Measurements from ENCODE around the gene RAB11A. TPM values are rescaled to one million over a fixed set of nuclear protein-coding genes. Genes with fewer than 3 reads are reported as not detected.

The RAB11A gene
- total and polyA plus RNA-seq, 2 donors (not counting 3 experiments of a cell fraction or from before 2014, with no cell fraction given), result 239 to 250 TPM

DNA sequence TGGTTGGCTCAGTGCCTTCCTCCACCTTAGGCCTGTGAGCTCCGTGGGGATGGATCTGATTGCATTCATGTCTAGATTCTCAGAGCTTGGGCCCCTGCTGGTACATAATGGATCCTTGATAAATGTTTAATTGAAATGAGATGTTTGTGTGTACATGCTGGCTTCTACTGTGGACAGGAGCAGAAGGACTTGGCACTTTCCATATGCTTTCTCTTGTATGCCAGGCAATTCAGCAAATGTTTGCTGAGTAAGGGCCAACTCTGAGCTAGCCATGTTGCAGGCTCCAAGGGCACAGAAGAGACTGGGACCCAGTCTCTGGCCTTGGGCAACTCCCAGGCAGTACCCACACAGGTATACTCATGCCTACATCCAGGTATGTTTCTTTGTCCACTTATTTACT is 67.0 kb downstream of the RAB11A start:
- Histone ChIP-seq H3K36me3 (ENCODE audit: control insufficient read depth in 2 of 2, extremely low read depth in 1 of 2, insufficient read depth in 2 of 2, low read length in 2 of 2) (no peaks in the 10 kb centered on the region), H2AFZ (ENCODE audit: low read depth, low read length) (no peak overlapping the region), H3K4me1 (ENCODE audit: control insufficient read depth, extremely low read depth, insufficient read depth, low read length) (peaks cover 16% of the 10 kb centered on the region), H3K79me2 (ENCODE audit: control insufficient read depth, insufficient read depth, low read length) (no peaks in the 10 kb centered on the region), H3K27me3 (ENCODE audit: control insufficient read depth in 2 of 2, insufficient read depth in 2 of 2, low read length in 2 of 2) (no peaks in the 10 kb centered on the region), H3K4me2 (ENCODE audit: insufficient read depth, low read length) (no peak overlapping the region), H3K27ac (ENCODE audit: insufficient read depth, low read depth, low read length) (no peak overlapping the region), H4K20me1 (replicated peaks; ENCODE audit: control insufficient read depth, extremely low read depth, insufficient read depth, low read length) (no peaks in the 10 kb centered on the region), H3K9me3 (replicated peaks; ENCODE audit: control insufficient read depth, insufficient read depth, low read length) (no peaks in the 10 kb centered on the region), H3K9ac (replicated peaks; ENCODE audit: extremely low read depth, insufficient read depth, low read length) (no peak overlapping the region), H3K4me3 (replicated peaks in 1 of 3; ENCODE audit: insufficient read depth in 1 of 3, low read depth in 1 of 3, low read length in 3 of 3) (no peak overlapping the region), H3K9me1 (replicated peaks; ENCODE audit: control insufficient read depth, extremely low read depth, insufficient read depth, low read length) (no peaks in the 10 kb centered on the region)
- dilution Hi-C loops (cut with MboI; ENCODE audit: extremely low pct_ligation_motif_present, low sequenced_read_pairs) (no loop called here), intact Hi-C loops (cut with micrococcal nuclease) (no loop called here)
- ChIA-PET POLR2A (no interaction called here), CTCF (no interaction called here)
- DNase-seq (ENCODE audit: low read depth, low spot score), result no peak
- no TSS peak for BruUV-seq (replicated peaks)
- TF ChIP-seq POLR2AphosphoS5 (IDR thresholded peaks at IDR 0.05; ENCODE audit: insufficient read depth, low read depth, low read length) (no peak), MYC (IDR thresholded peaks at IDR 0.05; ENCODE audit: low read depth, low read length) (no peak), JUN (IDR thresholded peaks at IDR 0.05; ENCODE audit: borderline replicate concordance, insufficient read depth, insufficient read length, low read depth) (no peak), POLR2A (IDR thresholded peaks at IDR 0.05; ENCODE audit: low read depth, low read length) (no peak), GATA2 (IDR thresholded peaks at IDR 0.05; ENCODE audit: insufficient read depth, insufficient read length, low read depth, low read length) (no peak)
- no peak for FAIRE-seq

DNA sequence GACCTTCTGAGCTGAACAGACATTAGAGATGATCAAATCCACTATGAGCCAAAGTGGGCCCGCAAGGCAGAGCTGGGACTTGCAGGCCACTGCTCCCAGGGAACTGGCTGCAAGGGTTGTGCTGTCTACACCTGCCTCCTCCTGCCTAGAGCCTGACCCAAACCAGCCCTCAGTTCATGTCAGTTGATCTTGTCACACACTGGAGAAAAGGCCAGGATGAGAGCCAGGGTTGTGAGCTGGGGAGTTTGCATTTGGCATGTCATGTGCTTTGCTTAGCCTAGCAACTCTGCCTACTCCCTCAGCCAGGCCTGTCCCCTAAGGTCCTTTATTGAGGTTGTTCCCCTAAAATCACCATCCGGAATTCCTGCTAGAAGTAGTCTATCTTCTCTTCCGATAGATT is 67.8 kb downstream of the RAB11A start:
- no peak for DNase-seq (ENCODE audit: low read depth, low spot score)
- Histone ChIP-seq H2AFZ (ENCODE audit: low read depth, low read length) (no peak overlapping the region), H3K27me3 (ENCODE audit: control insufficient read depth in 2 of 2, insufficient read depth in 2 of 2, low read length in 2 of 2) (no peaks in the 10 kb centered on the region), H3K4me2 (ENCODE audit: insufficient read depth, low read length) (no peak overlapping the region), H3K9me1 (replicated peaks; ENCODE audit: control insufficient read depth, extremely low read depth, insufficient read depth, low read length) (no peaks in the 10 kb centered on the region), H3K4me1 (ENCODE audit: control insufficient read depth, extremely low read depth, insufficient read depth, low read length) (peaks cover 16% of the 10 kb centered on the region), H3K27ac (ENCODE audit: insufficient read depth, low read depth, low read length) (no peak overlapping the region), H3K79me2 (ENCODE audit: control insufficient read depth, insufficient read depth, low read length) (no peaks in the 10 kb centered on the region), H3K36me3 (ENCODE audit: control insufficient read depth in 2 of 2, extremely low read depth in 1 of 2, insufficient read depth in 2 of 2, low read length in 2 of 2) (no peaks in the 10 kb centered on the region), H4K20me1 (replicated peaks; ENCODE audit: control insufficient read depth, extremely low read depth, insufficient read depth, low read length) (no peaks in the 10 kb centered on the region), H3K9me3 (replicated peaks; ENCODE audit: control insufficient read depth, insufficient read depth, low read length) (no peaks in the 10 kb centered on the region), H3K9ac (replicated peaks; ENCODE audit: extremely low read depth, insufficient read depth, low read length) (no peak overlapping the region), H3K4me3 (replicated peaks in 1 of 3; ENCODE audit: insufficient read depth in 1 of 3, low read depth in 1 of 3, low read length in 3 of 3) (no peak overlapping the region)
- intact Hi-C loops (cut with micrococcal nuclease) (no loop called here), dilution Hi-C loops (cut with MboI; ENCODE audit: extremely low pct_ligation_motif_present, low sequenced_read_pairs) (no loop called here)
- POLR2A ChIA-PET, result no interaction called here
- no peak for FAIRE-seq
- BruUV-seq (replicated peaks), result no TSS peak
- CTCF ChIA-PET, result no interaction called here
- TF ChIP-seq POLR2AphosphoS5 (IDR thresholded peaks at IDR 0.05; ENCODE audit: insufficient read depth, low read depth, low read length) (no peak), POLR2A (IDR thresholded peaks at IDR 0.05; ENCODE audit: low read depth, low read length) (no peak), EZH2 (IDR thresholded peaks at IDR 0.05; ENCODE audit: borderline replicate concordance, low read depth, low read length, severe bottlenecking) (no peak), FOS (IDR thresholded peaks at IDR 0.05; ENCODE audit: borderline replicate concordance, insufficient read depth, low read length) (no peak), GATA2 (IDR thresholded peaks at IDR 0.05; ENCODE audit: insufficient read depth, insufficient read length, low read depth, low read length) (no peak), MYC (IDR thresholded peaks at IDR 0.05; ENCODE audit: low read depth, low read length) (no peak), JUN (IDR thresholded peaks at IDR 0.05; ENCODE audit: borderline replicate concordance, insufficient read depth, insufficient read length, low read depth) (no peak)
- TF ChIP-seq, protein P1, sequence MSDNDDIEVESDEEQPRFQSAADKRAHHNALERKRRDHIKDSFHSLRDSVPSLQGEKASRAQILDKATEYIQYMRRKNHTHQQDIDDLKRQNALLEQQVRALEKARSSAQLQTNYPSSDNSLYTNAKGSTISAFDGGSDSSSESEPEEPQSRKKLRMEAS (IDR thresholded peaks at IDR 0.05; ENCODE audit: insufficient read depth, insufficient read length), result no peak
- TF ChIP-seq, protein P2, sequence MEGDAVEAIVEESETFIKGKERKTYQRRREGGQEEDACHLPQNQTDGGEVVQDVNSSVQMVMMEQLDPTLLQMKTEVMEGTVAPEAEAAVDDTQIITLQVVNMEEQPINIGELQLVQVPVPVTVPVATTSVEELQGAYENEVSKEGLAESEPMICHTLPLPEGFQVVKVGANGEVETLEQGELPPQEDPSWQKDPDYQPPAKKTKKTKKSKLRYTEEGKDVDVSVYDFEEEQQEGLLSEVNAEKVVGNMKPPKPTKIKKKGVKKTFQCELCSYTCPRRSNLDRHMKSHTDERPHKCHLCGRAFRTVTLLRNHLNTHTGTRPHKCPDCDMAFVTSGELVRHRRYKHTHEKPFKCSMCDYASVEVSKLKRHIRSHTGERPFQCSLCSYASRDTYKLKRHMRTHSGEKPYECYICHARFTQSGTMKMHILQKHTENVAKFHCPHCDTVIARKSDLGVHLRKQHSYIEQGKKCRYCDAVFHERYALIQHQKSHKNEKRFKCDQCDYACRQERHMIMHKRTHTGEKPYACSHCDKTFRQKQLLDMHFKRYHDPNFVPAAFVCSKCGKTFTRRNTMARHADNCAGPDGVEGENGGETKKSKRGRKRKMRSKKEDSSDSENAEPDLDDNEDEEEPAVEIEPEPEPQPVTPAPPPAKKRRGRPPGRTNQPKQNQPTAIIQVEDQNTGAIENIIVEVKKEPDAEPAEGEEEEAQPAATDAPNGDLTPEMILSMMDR (IDR thresholded peaks at IDR 0.05; ENCODE audit: extremely low read depth in 1 of 2, insufficient read depth in 1 of 2, low read depth in 1 of 2, low read length in 2 of 2), result no peak

Measured in endothelial cell of umbilical vein (primary cell).